ENCODE measurements around the gene OSBPL8.

Gene OSBPL8

GRCh38 chr12:76556368-76556767 is 3.2 kb downstream of the OSBPL8 start:
- no peak for DNase-seq (ENCODE audit: low read depth in 3 of 3)

GRCh38 chr12:76555797-76556196 is 3.8 kb downstream of the OSBPL8 start:
- DNase-seq (ENCODE audit: low read depth in 3 of 3): no peak

GRCh38 chr12:76555231-76555767 is 4.3 kb downstream of the OSBPL8 start:
- no peak for DNase-seq (ENCODE audit: low read depth in 3 of 3)

GRCh38 chr12:76554405-76555230 is 5.0 kb downstream of the OSBPL8 start:
- no peak for DNase-seq (ENCODE audit: low read depth in 3 of 3)

GRCh38 chr12:76552343-76552938 is 7.1 kb downstream of the OSBPL8 start:
- DNase-seq (ENCODE audit: low read depth in 3 of 3): no peak

GRCh38 chr12:76551482-76551888 is 8.1 kb downstream of the OSBPL8 start:
- DNase-seq (ENCODE audit: low read depth in 3 of 3): no peak

GRCh38 chr12:76549131-76549530 is 10.4 kb downstream of the OSBPL8 start:
- no peak for DNase-seq (ENCODE audit: low read depth in 3 of 3)

GRCh38 chr12:76548222-76548837 is 11.2 kb downstream of the OSBPL8 start:
- no peak for DNase-seq (ENCODE audit: low read depth in 3 of 3)

- no peak for DNase-seq (ENCODE audit: low read depth in 3 of 3)
These were observed 12.0 kb downstream of the OSBPL8 start for GRCh38 chr12:76547526-76547925.

GRCh38 chr12:76546889-76547288 is 12.7 kb downstream of the OSBPL8 start:
- no peak for DNase-seq (ENCODE audit: low read depth in 3 of 3)

- no peak for DNase-seq (ENCODE audit: low read depth in 3 of 3)
These were observed 14.1 kb downstream of the OSBPL8 start for GRCh38 chr12:76545486-76545885.

- no peak for DNase-seq (ENCODE audit: low read depth in 3 of 3)
These were observed 14.8 kb downstream of the OSBPL8 start for GRCh38 chr12:76544601-76545261.

GRCh38 chr12:76543813-76544347 is 15.7 kb downstream of the OSBPL8 start:
- no peak for DNase-seq (ENCODE audit: low read depth in 3 of 3)

- no peak for DNase-seq (ENCODE audit: low read depth in 3 of 3)
These were observed 16.7 kb downstream of the OSBPL8 start for GRCh38 chr12:76542908-76543307.

GRCh38 chr12:76539727-76540126 is 19.8 kb downstream of the OSBPL8 start:
- DNase-seq (ENCODE audit: low read depth in 3 of 3): no peak

GRCh38 chr12:76537923-76538322 is 21.6 kb downstream of the OSBPL8 start:
- no peak for DNase-seq (ENCODE audit: low read depth in 3 of 3)

- DNase-seq (ENCODE audit: low read depth in 3 of 3): no peak
These were observed 23.0 kb downstream of the OSBPL8 start for GRCh38 chr12:76536546-76536945.

GRCh38 chr12:76535170-76535569 is 24.4 kb downstream of the OSBPL8 start:
- no peak for DNase-seq (ENCODE audit: low read depth in 3 of 3)

- no peak for DNase-seq (ENCODE audit: low read depth in 3 of 3)
These were observed 26.2 kb downstream of the OSBPL8 start for GRCh38 chr12:76533331-76533730.

- DNase-seq (ENCODE audit: low read depth in 3 of 3): no peak
These were observed 27.1 kb downstream of the OSBPL8 start for GRCh38 chr12:76532520-76532919.

- no peak for DNase-seq (ENCODE audit: low read depth in 3 of 3)
These were observed 28.5 kb downstream of the OSBPL8 start for GRCh38 chr12:76531056-76531455.

GRCh38 chr12:76530516-76530915 is 29.1 kb downstream of the OSBPL8 start:
- DNase-seq (ENCODE audit: low read depth in 3 of 3): no peak

All from stimulated activated CD4-positive, alpha-beta T cell treated with anti-CD3 and anti-CD28 coated beads, TNF-alpha, amount 100 ng/mL, for 4 hours (primary cell).